Astrocyte (in vitro differentiated cells and primary cell): ENCODE results near the gene FYN.

Experiments used
- EZH2 ChIP-seq: IDR thresholded peaks from 2 replicates; pipeline ENCODE4 v1.6.1; 2012; ENCODE audit warnings: mild to moderate bottlenecking, low read length, inconsistent platforms; ENCODE audit not compliant: insufficient read depth
- TF ChIP-seq, protein P1 (sequence below): IDR thresholded peaks from 2 replicates; pipeline ENCODE4 v1.5.1; 2011; ENCODE audit warnings: low read depth, mild to moderate bottlenecking, inconsistent platforms, low read length, moderate library complexity; ENCODE audit not compliant: insufficient read depth

DNA sequence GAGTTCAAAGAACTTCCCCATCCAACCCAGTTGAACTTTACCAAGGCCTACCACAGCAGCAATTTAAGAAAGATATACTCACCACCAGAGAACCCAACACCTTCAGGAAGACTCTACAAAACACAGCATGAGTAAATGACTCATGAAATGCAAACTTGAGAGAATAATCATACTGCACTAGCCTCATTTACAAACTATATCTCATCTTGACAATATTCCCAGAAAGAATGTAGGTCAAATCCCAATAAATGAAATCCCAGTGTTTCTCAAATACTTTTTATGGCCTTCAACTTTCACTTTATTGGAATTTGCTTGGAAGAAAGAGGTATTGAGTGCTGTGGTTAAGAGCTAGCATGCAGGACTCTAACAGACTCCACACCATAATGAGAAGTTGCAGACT lies 60.0 kb downstream of the FYN start:
- TF ChIP-seq, protein P1, sequence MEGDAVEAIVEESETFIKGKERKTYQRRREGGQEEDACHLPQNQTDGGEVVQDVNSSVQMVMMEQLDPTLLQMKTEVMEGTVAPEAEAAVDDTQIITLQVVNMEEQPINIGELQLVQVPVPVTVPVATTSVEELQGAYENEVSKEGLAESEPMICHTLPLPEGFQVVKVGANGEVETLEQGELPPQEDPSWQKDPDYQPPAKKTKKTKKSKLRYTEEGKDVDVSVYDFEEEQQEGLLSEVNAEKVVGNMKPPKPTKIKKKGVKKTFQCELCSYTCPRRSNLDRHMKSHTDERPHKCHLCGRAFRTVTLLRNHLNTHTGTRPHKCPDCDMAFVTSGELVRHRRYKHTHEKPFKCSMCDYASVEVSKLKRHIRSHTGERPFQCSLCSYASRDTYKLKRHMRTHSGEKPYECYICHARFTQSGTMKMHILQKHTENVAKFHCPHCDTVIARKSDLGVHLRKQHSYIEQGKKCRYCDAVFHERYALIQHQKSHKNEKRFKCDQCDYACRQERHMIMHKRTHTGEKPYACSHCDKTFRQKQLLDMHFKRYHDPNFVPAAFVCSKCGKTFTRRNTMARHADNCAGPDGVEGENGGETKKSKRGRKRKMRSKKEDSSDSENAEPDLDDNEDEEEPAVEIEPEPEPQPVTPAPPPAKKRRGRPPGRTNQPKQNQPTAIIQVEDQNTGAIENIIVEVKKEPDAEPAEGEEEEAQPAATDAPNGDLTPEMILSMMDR = no peak
- TF ChIP-seq EZH2 = no peak
